Stomach (tissue), 9 donors: ENCODE measurements around the gene EFCAB5. TPM values are rescaled to one million over a fixed set of nuclear protein-coding genes. Genes with fewer than 3 reads are reported as not detected.
A peak's percentile ranks its signal among the peaks of the same experiment; 100 is the strongest.

Source experiments
- DNase-seq, 2 donors: peaks; one replicate each; pipeline versions ENCODE4 v3.0.0 to v3.0.0-alpha.2; 2013 to 2019
- H3K27ac ChIP-seq, 5 donors: fragments of 200-600 bp in 4 of 5; sonication (generic) in 4 of 5; one replicate each; pipeline ENCODE4 v1.5.1; 2013 to 2019; ENCODE audit warnings: mild to moderate bottlenecking in 1 of 5, moderate library complexity in 1 of 5
- H3K27me3 ChIP-seq, 3 donors: fragments of 200-600 bp; sonication (generic); one replicate each; pipeline ENCODE4 v1.5.1; 2017 to 2019; ENCODE audit warnings: mixed run types in 1 of 3
- H3K36me3 ChIP-seq, 4 donors: fragments of 200-600 bp; sonication (generic); 1 replicate in 3 of 4; 2 replicates in 1 of 4; pipeline ENCODE4 v1.5.1; 2016 to 2019
- H3K4me1 ChIP-seq, 4 donors: fragments of 200-600 bp; sonication (generic); one replicate each; pipeline ENCODE4 v1.5.1; 2016 to 2019
- H3K4me3 ChIP-seq, 4 donors: fragments of 200-600 bp; sonication (generic) in 3 of 4; one replicate each; pipeline ENCODE4 v1.5.1; 2016 to 2019; ENCODE audit warnings: mild to moderate bottlenecking in 1 of 4
- H3K9me3 ChIP-seq, 4 donors: fragments of 200-600 bp; sonication (generic); one replicate each; pipeline ENCODE4 v1.5.1; 2016 to 2019
- EP300 ChIP-seq: sonication (generic); formaldehyde crosslinking; IDR thresholded peaks from one replicate; pipeline ENCODE4 v1.6.1; 2017; ENCODE audit warnings: antibody characterized with exemption
- POLR2A ChIP-seq, 4 donors: fragments of 450-650 bp; IDR thresholded peaks; one replicate each; pipeline ENCODE4 v1.6.1; 2016; ENCODE audit warnings: antibody characterized with exemption in 4 of 4, control low read depth in 2 of 4, mild to moderate bottlenecking in 1 of 4, moderate library complexity in 1 of 4
- POLR2AphosphoS5 ChIP-seq, 3 donors: sonication (generic); formaldehyde crosslinking; IDR thresholded peaks; one replicate each; pipeline ENCODE4 v1.6.1; 2016; ENCODE audit warnings: antibody characterized with exemption in 3 of 3
- WGBS, 5 donors: extraction: QIAGEN DNeasy Blood & Tissue Kit in 3 of 5; methylation state at CpG; one replicate each; pipeline versions ENCODE4 v1.1.5 to v1.1.7; 2013 to 2018; 5-methylcytosine and 5-hydroxymethylcytosine counted together
- intact Hi-C: fragments of 100-400 bp; cut with DNase I; formaldehyde crosslinking; loops from one replicate; pipeline ENCODE4 v1.15.1; 2023; ENCODE audit warnings: low total_unique reads
- polyA plus RNA-seq, 3 donors: library from polyadenylated mRNA; stranded (reverse); fragments of 200-250 nt; gene quantifications; one replicate each; pipeline ENCODE4 v1.2.3, GENCODE V29; 2013
- total RNA-seq, 5 donors: library from RNA; depleted of rRNA; stranded (reverse); fragments of >200 nt; gene quantifications; one replicate each; pipeline versions ENCODE4 v1.1.0 to v1.2.3, GENCODE V29; 2014 to 2016
- TF ChIP-seq, protein P1 (sequence below), 7 experiments: fragments of 450-650 bp in 4 of 7; fragments of 200-600 bp in 3 of 7; sonication (generic) in 3 of 7; IDR thresholded peaks; one replicate each; pipeline ENCODE4 v1.5.1; 2016 to 2019; ENCODE audit warnings: antibody characterized with exemption in 7 of 7, control low read depth in 2 of 7, mild to moderate bottlenecking in 1 of 7
- donor health status: healthy with polysubstance abuse.
- donor health status: Bipolar disorder and iron deficiency.
- donor health status: healthy.

The EFCAB5 gene
- total and polyA plus RNA-seq, 8 donors, result 0.05 to 2.8 (median 1.4) TPM; not detected in 4

GRCh38 chr17:30101686-30102390 lies 160.4 kb downstream of the EFCAB5 start:
- WGBS, 5 donors, result 37 to 53% (median 43%) methylated on average over 4 of the region's 4 CpGs
- intact Hi-C loops, result no loop called here
- H3K4me1 ChIP-seq, result peaks cover 0 to 13% (median 5%) of the 10 kb centered on the region in 4 donors
- DNase-seq, result no peak
- H3K36me3 ChIP-seq, result no peaks in the 10 kb centered on the region
- H3K4me3 ChIP-seq, result no peak overlapping the region
- TF ChIP-seq POLR2AphosphoS5 (IDR thresholded peaks at IDR 0.05) (no peak), POLR2A (IDR thresholded peaks at IDR 0.05) (no peak), EP300 (no peak)
- TF ChIP-seq, protein P1, sequence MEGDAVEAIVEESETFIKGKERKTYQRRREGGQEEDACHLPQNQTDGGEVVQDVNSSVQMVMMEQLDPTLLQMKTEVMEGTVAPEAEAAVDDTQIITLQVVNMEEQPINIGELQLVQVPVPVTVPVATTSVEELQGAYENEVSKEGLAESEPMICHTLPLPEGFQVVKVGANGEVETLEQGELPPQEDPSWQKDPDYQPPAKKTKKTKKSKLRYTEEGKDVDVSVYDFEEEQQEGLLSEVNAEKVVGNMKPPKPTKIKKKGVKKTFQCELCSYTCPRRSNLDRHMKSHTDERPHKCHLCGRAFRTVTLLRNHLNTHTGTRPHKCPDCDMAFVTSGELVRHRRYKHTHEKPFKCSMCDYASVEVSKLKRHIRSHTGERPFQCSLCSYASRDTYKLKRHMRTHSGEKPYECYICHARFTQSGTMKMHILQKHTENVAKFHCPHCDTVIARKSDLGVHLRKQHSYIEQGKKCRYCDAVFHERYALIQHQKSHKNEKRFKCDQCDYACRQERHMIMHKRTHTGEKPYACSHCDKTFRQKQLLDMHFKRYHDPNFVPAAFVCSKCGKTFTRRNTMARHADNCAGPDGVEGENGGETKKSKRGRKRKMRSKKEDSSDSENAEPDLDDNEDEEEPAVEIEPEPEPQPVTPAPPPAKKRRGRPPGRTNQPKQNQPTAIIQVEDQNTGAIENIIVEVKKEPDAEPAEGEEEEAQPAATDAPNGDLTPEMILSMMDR (IDR thresholded peaks at IDR 0.05), result no peak
- no peak overlapping the region for H3K27ac ChIP-seq
- no peaks in the 10 kb centered on the region for H3K27me3 ChIP-seq
- H3K9me3 ChIP-seq, result no peaks in the 10 kb centered on the region

DNA sequence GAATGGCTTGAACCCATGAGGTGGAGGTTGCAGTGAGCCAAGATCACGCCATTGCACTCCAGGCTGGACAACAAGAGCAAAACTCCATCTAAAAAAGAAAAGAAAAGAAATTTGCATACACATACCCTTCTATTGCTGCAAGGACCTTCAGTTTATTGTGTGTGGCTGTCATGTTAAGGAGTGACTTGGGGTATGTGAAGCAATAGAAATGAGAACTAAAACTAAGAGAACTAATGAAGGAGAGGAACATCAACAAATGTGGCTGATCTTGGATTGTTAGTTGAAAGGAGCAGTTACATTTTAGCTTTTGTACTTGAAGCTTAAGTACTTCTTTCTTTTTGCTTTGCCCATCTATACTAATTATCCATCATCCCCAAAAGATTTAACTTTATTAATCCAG lies 162.5 kb downstream of the EFCAB5 start:
- H3K36me3 ChIP-seq, result no peaks in the 10 kb centered on the region
- no peak overlapping the region for H3K27ac ChIP-seq
- TF ChIP-seq POLR2AphosphoS5 (IDR thresholded peaks at IDR 0.05) (no peak), EP300 (no peak), POLR2A (IDR thresholded peaks at IDR 0.05) (no peak)
- TF ChIP-seq, protein P1 (IDR thresholded peaks at IDR 0.05), result no peak
- 76 to 92% (median 83%) methylated on average over 1 of the region's 1 CpG for WGBS, 5 donors
- H3K4me1 ChIP-seq, result peaks cover 0 to 13% (median 5%) of the 10 kb centered on the region in 4 donors
- intact Hi-C loops, result no loop called here
- no peaks in the 10 kb centered on the region for H3K9me3 ChIP-seq
- H3K27me3 ChIP-seq, result no peaks in the 10 kb centered on the region
- no peak overlapping the region for H3K4me3 ChIP-seq
- no peak for DNase-seq

DNA sequence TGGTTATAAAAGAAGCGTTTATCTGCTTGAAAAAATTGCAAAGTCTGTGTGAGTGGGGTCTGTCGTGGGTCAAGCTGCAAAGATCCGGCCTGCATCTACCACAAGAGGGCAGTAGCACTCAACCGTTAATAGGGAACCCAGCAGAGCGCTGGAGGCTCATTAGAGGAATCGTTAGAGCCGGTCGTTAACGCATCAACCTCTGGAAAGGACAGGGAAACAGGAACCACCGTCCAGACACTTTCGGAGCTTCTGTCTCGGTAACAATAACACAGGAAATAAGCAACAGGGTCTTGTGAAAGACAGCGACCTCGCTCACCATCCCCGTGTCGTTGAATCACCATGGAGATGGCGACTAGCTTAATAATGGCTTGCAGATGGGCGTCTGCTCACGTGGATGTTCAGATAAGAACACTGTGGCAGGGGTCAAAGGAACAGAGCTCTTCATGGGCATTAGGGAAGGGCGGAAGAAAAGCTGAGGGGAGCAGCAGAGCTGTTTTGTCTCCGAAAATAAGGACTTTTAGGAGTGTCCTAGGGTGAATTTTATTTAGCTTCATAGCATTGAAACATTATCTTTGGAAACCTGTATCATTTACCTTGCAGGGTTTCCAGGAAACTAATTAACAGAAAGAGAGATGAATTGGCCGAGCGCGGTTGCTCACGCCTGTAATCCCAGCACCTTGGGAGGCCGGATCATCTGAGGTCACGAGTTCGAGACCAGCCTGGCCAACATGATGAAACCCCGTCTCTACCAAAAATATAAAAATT lies 163.3 kb downstream of the EFCAB5 start:
- intact Hi-C loops, result no loop called here
- H3K27ac ChIP-seq, result peak overlapping the region in 4 of 5 donors; percentile 17 to 63 (median 53)
- H3K9me3 ChIP-seq, result no peaks in the 10 kb centered on the region
- no peak for TF ChIP-seq EP300
- TF ChIP-seq POLR2A (IDR thresholded peaks at IDR 0.05), result no peak
- peak in 1 of 3 donors; percentile 46 for TF ChIP-seq POLR2AphosphoS5 (IDR thresholded peaks at IDR 0.05)
- TF ChIP-seq, protein P1 (IDR thresholded peaks at IDR 0.05), result peak in 5 of 7 experiments; percentile 71 to 86 (median 85)
- H3K36me3 ChIP-seq, result no peaks in the 10 kb centered on the region
- H3K4me1 ChIP-seq, result peaks cover 0 to 13% (median 5%) of the 10 kb centered on the region in 4 donors
- peak overlapping the region; percentile 34 to 41 (median 38) for H3K4me3 ChIP-seq
- 15 to 18% (median 16%) methylated on average over 29 of the region's 29 CpGs for WGBS, 5 donors
- no peaks in the 10 kb centered on the region for H3K27me3 ChIP-seq
- peak; percentile 82 to 94 for DNase-seq

DNA sequence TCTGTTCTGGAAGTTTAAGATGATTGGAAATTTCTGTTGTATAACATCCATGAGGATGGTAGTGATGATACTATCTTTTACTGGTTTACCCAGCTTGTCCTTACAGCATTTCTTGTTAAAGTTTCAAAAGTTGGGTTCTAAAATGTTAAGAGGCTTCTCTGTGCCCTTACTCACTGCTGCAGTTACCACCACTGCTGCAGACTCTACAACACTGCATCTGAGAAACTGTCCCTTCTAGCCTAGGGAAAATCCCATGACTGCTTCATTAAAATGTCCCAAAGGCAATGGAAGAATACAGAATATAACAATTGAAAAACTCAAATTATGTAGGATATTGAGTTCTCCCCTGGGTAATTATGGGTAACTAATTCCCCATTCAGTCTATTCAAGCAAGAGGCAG lies 171.4 kb downstream of the EFCAB5 start:
- Histone ChIP-seq H3K27me3 (no peaks in the 10 kb centered on the region), H3K27ac (peak overlapping the region in 1 of 5 donors; percentile 10), H3K36me3 (no peaks in the 10 kb centered on the region), H3K4me1 (peaks cover 2 to 14% (median 8%) of the 10 kb centered on the region in 4 donors), H3K4me3 (no peak overlapping the region), H3K9me3 (no peaks in the 10 kb centered on the region)
- no peak for DNase-seq
- TF ChIP-seq POLR2AphosphoS5 (IDR thresholded peaks at IDR 0.05) (no peak), POLR2A (IDR thresholded peaks at IDR 0.05) (no peak), EP300 (no peak)
- TF ChIP-seq, protein P1 (IDR thresholded peaks at IDR 0.05), result no peak
- intact Hi-C loops, result no loop called here
